OCI-M2 (cell line): ENCODE results near the gene CELF1.
"Not testable (repeated sequence)": the region's sequence is repeated elsewhere in the genome, so short reads cannot be mapped to it uniquely, and the experiment has no call there.

ENCODE experiments used
- DNase-seq: peaks from one replicate; lab custom pipeline; 2025; ENCODE audit not compliant: unreplicated experiment; lab: John Stamatoyannopoulos, UW

Gene CELF1

DNA sequence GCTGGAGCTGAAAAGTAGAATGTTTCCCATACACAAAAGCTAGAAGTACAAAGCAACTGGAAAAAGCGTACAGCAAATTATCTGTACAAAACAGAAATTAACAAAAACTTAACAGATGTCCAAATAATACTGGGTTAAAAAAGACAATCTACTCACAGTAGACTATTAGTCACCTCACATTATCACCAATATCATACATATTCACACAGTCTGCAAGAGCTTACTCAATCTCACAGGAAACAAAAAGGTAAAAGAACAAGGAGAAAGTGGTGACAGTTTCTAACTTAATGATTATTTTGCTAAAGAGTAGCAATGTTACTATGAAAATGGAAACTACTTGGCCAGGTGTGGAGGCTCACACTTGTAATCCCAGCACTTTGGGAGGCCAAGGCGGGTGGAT lies 11.9 kb downstream of the CELF1 start:
- DNase-seq, result no peak

DNA sequence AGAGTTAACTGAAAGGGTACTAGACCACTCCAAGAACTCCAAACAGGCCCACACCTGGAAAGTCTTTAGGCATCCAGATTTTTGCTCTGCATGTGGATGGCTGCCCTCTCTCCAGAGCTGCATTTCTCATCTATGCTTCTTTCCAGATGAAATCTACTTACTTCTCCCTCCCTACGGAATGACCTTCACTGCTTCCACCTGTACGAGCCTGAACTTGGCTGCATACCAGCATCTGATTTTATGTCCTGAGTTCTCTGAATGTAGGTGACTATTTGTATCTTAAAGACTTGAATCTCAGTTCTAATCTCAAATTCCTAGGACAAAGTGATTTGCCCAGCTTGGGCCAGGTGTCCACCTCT lies 13.3 kb downstream of the CELF1 start:
- no peak for DNase-seq

DNA sequence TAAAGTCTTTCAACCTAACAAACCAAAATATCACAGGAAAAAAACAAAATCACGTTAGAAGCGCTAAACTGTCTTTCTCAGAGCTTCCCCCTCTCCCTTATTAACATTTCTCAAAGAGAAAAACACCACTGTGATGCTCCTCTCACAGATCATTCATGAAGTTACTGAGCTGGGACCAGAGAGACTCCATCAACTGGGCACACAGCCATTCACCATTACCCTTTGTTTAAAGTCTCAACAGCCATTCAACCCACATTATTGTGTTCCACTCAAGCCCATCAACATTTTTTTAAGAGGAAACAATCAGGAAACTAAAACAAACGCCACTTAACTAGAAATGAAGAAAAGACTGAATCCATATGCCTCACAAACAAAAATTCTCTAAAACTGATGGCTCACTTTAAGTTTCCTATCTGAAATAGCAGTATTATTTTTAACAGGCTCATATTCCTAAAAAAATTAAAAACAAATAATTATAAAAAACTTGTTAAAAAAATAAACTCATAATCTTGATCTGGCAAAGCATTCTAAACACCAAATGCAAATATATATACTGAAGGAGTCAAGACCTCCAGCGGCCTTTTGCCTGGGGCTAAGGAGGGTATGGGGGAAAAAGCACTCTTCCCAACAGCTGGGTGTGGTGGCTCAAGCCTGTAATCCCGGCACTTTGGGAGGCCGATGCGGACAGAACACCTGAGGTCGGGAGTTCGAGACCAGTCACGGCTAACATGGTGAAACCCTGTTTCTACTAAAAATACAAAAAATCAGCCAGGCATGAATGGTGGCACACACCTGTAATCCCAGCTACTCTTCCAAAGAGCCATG lies 14.0 kb downstream of the CELF1 start:
- no peak for DNase-seq

- DNase-seq, result no peak
Observed at GRCh38 chr11:47536915-47537314, 16.0 kb downstream of the CELF1 start.

GRCh38 chr11:47534704-47535251 lies 18.2 kb downstream of the CELF1 start:
- no peak for DNase-seq

DNA sequence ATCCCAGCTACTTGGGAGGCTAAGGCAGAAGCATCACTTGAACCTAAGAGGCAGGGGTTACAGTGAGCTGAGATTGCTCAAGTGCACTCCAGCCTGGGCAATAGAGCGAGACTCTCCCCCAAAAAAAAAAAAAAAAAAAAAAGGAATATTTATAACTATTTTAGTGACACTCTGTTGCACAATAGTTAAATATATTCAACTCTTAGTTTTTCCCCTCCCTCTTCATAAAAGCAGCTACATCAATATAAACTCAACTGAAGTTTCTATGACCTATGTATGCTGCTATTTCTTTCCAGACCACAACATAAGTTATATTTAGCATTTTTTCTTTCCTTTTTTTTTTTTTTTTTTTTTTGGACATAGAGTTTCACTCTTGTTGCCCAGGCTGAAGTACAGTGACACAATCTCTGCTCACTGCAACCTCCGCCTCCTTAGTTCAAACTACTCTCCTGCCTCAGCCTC lies 19.2 kb downstream of the CELF1 start:
- DNase-seq, result no peak

DNA sequence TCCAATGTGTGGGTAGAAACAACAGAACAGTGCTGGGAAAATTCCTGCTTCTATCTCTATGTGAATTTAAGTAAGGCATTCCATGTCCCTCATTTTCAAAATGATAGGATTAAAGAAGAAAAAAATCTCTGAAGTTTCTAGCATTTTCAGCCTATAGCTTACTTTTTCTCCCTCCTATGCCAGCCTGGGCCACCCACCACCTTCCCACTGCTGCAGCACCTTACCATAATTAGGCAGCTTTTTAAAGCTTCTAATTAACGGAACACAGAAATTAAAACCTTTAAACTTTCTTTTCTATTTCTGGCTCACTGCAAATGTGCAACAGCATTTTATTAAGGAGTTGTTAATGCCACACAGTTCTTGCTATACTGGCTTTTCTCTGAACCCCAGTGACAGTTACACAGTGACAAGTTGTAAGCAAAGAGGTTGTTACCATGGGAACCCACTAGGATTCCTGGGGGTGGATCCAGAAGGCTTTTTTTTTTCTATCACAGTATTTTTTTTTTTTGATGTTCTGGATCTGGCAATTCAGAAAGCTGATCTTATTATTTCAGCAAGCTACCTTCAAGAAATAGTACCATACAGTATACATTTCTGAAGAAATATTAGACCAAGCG lies 20.2 kb downstream of the CELF1 start:
- no peak for DNase-seq

GRCh38 chr11:47531666-47532065 lies 21.3 kb downstream of the CELF1 start:
- DNase-seq, result no peak

DNA sequence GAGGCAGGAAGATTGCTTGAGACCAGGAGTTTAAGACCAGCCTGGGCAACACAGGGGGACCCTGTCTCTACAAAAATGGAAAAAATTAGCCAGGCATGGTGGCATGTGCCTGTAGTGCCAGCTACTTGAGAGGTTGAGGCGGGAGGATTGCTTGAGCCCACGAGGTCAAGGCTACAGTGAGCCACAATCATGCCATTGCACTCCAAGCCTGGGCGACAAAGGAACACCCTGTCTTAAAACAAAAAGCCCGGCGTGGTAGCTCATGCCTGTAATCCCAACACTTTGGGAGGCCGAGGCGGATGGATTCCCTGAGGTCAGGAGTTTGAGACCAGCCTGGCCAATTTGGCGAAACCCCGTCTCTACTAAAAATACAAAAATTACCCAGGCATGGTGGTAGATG lies 22.2 kb downstream of the CELF1 start:
- not testable (repeated sequence) for DNase-seq

DNA sequence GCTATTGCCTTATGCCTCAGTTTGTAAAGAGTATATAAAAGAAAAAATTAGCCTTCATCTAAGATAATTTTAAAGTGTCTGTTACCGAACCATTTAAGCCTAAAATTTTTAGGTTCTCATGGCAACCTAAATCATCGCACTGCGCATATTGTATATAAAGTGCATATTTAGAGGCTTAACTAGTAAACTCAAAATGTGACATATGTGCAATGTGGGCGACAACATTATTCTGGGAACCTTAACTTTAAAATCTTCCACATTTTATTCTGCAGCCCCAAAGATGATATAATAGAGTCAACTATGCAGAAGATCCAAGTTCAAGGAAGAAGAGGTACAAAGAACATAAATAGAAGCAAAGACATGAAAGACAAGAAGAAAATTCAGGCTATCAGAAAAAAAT lies 23.0 kb downstream of the CELF1 start:
- no peak for DNase-seq

GRCh38 chr11:47527186-47527585 lies 25.7 kb downstream of the CELF1 start:
- no peak for DNase-seq

- DNase-seq, result not testable (repeated sequence)
Observed at GRCh38 chr11:47526032-47526431, 26.9 kb downstream of the CELF1 start.

DNA sequence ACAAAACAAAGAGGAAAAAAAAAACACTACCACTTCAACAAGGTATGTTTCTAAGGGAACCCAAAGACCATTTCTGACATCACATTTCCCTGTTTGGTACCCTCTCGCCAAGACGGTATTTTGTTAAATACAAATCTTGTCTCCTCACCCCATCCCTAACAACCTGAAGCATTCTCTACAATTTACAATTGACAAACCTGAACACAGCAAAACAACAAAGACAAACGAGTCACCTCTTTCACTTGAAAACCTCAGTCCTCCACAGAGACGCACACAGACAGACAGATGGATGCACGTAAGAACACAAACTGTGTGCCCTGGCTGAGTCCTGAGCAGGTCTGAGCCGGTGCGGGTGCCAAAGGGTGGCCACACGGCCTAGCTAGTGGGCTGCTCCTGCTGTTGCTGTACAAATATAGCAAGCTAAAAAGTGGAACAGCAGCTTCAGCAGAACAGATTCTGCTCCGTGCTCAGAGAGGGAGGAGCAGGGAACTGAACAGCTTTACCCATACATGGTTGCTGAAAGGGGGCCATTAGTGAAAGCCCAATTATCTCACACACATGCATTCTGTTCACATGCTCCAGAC lies 28.5 kb downstream of the CELF1 start:
- DNase-seq, result no peak

DNA sequence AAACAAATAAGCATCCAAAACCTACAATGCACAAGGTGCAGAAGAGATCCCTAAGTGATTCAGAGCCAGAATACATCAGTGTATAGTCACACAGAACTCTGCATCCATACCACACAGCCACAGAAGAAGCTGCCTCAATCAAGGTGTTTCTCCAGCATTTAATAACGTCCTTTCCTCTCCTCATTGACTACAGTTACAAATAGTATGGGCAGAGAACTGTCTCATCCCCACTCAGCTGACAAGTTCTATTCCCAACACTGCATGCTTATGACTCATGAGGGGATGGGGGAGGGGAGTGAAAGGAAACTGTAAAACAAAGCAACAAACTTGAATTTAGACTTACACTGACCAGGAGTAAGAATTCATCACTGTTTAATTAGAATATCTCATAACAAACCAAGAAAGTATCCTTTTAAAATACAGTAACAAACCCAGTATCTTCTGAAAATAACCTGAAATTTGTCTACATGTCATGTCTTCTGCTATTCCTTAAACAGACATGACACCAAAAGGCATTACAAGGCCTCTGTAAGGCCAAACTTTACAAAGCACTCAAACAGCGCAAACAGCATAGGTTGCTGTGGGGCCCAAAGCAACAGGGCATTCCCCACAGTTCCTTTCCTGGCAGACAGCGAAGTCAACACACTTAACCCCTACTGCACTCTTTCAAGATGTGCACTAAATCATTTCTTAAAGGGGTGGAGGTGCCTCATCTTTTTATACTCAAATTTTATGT lies 29.3 kb downstream of the CELF1 start:
- DNase-seq, result no peak

DNA sequence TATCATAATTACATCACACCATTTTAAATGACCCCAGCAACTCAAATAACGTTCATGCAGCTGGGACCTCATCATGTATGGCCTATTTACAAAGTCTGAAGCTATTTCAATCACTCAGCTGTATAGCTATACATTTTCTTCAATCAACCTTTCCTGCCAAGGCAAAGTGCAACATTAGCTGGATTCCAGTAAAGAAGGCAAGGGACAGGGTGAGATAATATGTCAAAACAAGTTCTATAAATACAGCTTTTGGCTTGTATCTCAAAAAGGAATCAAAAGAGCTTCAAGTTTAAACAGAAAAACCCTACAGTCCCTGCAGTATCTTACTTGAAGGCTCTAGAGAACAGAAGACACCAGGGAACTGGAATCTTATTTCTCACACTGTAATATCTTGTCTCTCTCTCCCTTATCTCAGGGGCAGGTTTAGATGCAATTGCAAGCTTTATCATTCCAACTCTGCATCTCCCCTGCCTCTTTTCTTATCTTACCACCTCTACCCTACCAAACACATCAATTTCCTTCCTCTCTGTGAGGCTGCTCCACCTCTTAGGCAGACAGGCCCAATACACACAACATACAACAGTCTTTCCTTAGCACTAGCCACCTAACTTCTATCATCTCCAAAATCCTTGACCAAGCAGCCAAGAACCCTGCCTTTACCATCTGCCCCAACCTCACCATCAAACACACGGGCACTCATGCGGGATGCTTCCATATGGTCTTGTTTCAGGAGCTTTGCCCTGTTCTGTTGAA lies 34.5 kb downstream of the CELF1 start:
- DNase-seq, result no peak

DNA sequence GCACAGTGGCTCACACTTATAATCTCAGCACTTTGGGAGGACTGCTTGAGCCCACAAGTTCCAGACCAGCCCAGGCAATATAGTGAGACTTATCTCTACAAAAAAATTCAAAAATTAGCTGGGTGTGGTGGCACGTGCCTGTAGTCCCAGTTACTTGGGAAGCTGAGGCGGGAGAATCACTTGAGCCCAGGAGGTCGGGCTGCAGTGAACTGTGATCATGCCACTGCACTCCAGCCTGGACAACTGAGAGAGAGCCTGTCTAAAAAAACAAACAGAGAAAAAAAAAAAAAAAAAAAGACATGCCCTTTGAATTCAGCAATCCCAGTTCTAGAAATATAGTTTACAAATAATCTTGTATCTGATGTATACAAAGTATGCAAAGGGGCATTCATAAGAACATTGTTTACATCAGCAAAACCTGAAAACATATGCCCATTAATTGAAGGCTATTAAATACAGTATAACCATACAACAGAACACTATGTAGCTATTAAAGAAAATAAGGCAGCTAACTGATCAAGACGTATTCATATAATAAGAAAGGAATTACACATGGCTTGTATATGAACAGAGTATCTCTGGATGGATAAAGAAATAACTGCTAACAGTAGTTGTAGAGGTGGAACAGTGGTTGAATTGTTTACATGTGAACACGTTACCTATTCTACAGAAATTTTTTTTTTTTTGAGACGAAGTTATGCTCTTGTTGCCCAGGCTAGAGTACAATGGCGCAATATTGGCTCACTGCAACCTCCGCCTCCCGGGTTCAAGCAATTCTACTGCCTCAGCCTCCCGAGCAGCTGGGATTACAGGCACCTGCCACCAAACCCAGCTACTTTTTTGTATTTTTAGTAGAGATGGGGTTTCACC lies 35.7 kb downstream of the CELF1 start:
- no peak for DNase-seq

- DNase-seq, result no peak
Observed at GRCh38 chr11:47516155-47516554, 36.8 kb downstream of the CELF1 start.

DNA sequence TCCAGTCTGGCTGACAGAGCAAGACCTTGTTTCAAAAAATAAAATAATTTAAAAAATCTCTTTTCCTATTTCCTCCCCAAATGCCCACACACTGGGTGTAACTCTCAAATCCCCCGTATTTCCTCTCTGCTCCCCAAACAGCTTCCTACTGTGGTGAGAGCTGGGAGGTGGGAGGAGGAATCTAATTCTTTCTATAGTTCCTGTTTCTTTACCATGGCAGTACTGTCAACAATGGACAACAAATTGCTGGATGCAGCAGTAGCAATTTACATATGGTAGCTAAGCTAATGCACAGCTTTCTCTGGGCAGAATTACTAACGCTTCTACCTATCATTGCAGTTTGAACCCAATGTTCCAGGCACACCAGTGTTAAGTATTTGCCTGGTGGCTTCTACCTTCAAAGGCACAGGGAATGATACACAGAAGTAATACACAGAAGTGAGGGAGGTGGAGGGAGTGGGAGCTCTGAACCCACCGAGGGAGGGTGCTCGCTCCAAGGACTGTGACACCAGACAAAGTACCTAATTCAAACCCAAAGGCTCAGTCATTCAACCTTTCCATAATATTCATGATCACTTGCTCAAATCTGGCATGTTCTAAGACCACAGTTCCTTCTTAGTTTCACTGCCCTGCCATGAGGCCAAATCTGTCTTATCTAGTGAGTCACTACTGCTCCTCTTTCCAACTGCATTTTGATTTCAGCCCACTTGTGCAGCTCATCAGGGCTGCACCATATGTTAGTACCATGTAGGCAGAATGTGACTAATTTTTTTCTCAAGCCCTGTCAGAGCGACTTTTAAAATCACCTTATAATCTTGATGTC lies 37.9 kb downstream of the CELF1 start:
- DNase-seq, result no peak

- DNase-seq, result no peak
Observed at GRCh38 chr11:47512701-47513100, 40.2 kb downstream of the CELF1 start.
